ENCODE measurements around the gene SUGP2.

Gene SUGP2

GRCh38 chr19:19033426-19034203, at the start of gene SUGP2, which contains the start of gene ARMC6:
Gene SUGP2, minus strand, starts transcription at chr19:19033517. Its CDS starts 2,446 bp downstream, at chr19:19031071.
Gene ARMC6, plus strand, starts transcription at chr19:19033603. Its CDS starts 607 bp downstream, at chr19:19034210.
- no peak for TF ChIP-seq CTCF (IDR thresholded peaks at IDR 0.05; ENCODE audit: borderline replicate concordance, insufficient read depth, low read depth, low read length)
- peak within 1 kb of the TSS; percentile 72 for H3K4me3 ChIP-seq (ENCODE audit: low read depth, low read length)

GRCh38 chr19:19081642-19082151, 48.4 kb upstream of the SUGP2 start:
- TF ChIP-seq CTCF (IDR thresholded peaks at IDR 0.05; ENCODE audit: borderline replicate concordance, insufficient read depth, low read depth, low read length), result no peak
- no peak overlapping the region for H3K4me3 ChIP-seq (ENCODE audit: low read depth, low read length)

- no peak for TF ChIP-seq CTCF (IDR thresholded peaks at IDR 0.05; ENCODE audit: borderline replicate concordance, insufficient read depth, low read depth, low read length)
- H3K4me3 ChIP-seq (ENCODE audit: low read depth, low read length), result no peak overlapping the region
Observed at GRCh38 chr19:19079571-19079970, 46.3 kb upstream of the SUGP2 start.

GRCh38 chr19:19078801-19079200, 45.5 kb upstream of the SUGP2 start:
- no peak overlapping the region for H3K4me3 ChIP-seq (ENCODE audit: low read depth, low read length)
- TF ChIP-seq CTCF (IDR thresholded peaks at IDR 0.05; ENCODE audit: borderline replicate concordance, insufficient read depth, low read depth, low read length), result no peak

GRCh38 chr19:19077103-19077502, 43.8 kb upstream of the SUGP2 start:
- no peak for TF ChIP-seq CTCF (IDR thresholded peaks at IDR 0.05; ENCODE audit: borderline replicate concordance, insufficient read depth, low read depth, low read length)

GRCh38 chr19:19076476-19076875, 43.2 kb upstream of the SUGP2 start:
- no peak for TF ChIP-seq CTCF (IDR thresholded peaks at IDR 0.05; ENCODE audit: borderline replicate concordance, insufficient read depth, low read depth, low read length)
- no peak overlapping the region for H3K4me3 ChIP-seq (ENCODE audit: low read depth, low read length)

More at GRCh38 chr19:19077103-19077502, 43.8 kb upstream of the SUGP2 start:
- no peak overlapping the region for H3K4me3 ChIP-seq (ENCODE audit: low read depth, low read length)

GRCh38 chr19:19075126-19075525, 41.8 kb upstream of the SUGP2 start:
- TF ChIP-seq CTCF (IDR thresholded peaks at IDR 0.05; ENCODE audit: borderline replicate concordance, insufficient read depth, low read depth, low read length), result no peak
- no peak overlapping the region for H3K4me3 ChIP-seq (ENCODE audit: low read depth, low read length)
